DND-41 (cell line): ENCODE results near the gene TYW1B.
"Not testable (repeated sequence)": the region's sequence is repeated elsewhere in the genome, so short reads cannot be mapped to it uniquely, and the experiment has no call there.

Source experiments
- ATAC-seq: fragments of 200-7000 bp; cut with Tn5 transposase; 3 replicates; pipeline ENCODE4 v1.9.1; 2021; ENCODE audit warnings: low read depth; ENCODE audit not compliant: insufficient read depth
- DNase-seq: peaks from one replicate; pipeline ENCODE4 v3.0.0-alpha.2; 2020
- H2AFZ ChIP-seq: 2 replicates; pipeline ENCODE4 v1.6.0; 2012; ENCODE audit warnings: low read depth, low read length
- H3K27ac ChIP-seq: 2 replicates; pipeline ENCODE4 v1.5.1; 2012; ENCODE audit warnings: low read length, inconsistent platforms
- H3K27me3 ChIP-seq: fragments of 200-600 bp; sonication (generic); 2 replicates; pipeline ENCODE4 v1.6.0; 2012; ENCODE audit warnings: low read length, mild to moderate bottlenecking, inconsistent platforms; ENCODE audit not compliant: insufficient read depth, poor library complexity
- H3K36me3 ChIP-seq: 2 replicates; pipeline ENCODE4 v1.5.1; 2012; ENCODE audit warnings: low read length, inconsistent platforms; ENCODE audit not compliant: insufficient read depth
- H3K4me1 ChIP-seq: 2 replicates; pipeline ENCODE4 v1.5.1; 2012; ENCODE audit warnings: mild to moderate bottlenecking, low read length; ENCODE audit not compliant: insufficient read depth
- H3K4me2 ChIP-seq: 2 replicates; pipeline ENCODE4 v1.6.0; 2012; ENCODE audit warnings: mild to moderate bottlenecking, moderate library complexity, low read length, inconsistent platforms; ENCODE audit not compliant: insufficient read depth
- H3K4me3 ChIP-seq, 2 experiments: fragments of 200-600 bp in 1 of 2; shearing (Covaris generic) in 1 of 2; 2 replicates each; pipeline ENCODE4 v1.5.1; 2012 to 2016; ENCODE audit warnings: inconsistent platforms in 2 of 2, low read length in 2 of 2, mild to moderate bottlenecking in 2 of 2, low read depth in 1 of 2, moderate library complexity in 1 of 2
- H3K79me2 ChIP-seq: 2 replicates; pipeline ENCODE4 v1.6.0; 2012; ENCODE audit warnings: low read length, inconsistent platforms; ENCODE audit not compliant: insufficient read depth
- H3K9ac ChIP-seq: 2 replicates; pipeline ENCODE4 v1.6.0; 2012; ENCODE audit warnings: low read depth, mild to moderate bottlenecking, inconsistent platforms, low read length, moderate library complexity
- H3K9me3 ChIP-seq: 2 replicates; pipeline ENCODE4 v1.5.1; 2012; ENCODE audit warnings: low read length, moderate library complexity, mild to moderate bottlenecking, inconsistent platforms; ENCODE audit not compliant: insufficient read depth, severe bottlenecking
- H4K20me1 ChIP-seq: 2 replicates; pipeline ENCODE4 v1.6.0; 2012; ENCODE audit warnings: low read length; ENCODE audit not compliant: insufficient read depth
- EZH2 ChIP-seq: IDR thresholded peaks from 3 replicates; pipeline ENCODE4 v1.6.1; 2012; ENCODE audit warnings: borderline replicate concordance, low read depth, mild to moderate bottlenecking, moderate library complexity, low read length, inconsistent platforms; ENCODE audit not compliant: severe bottlenecking
- TF ChIP-seq, protein P1 (sequence below): IDR thresholded peaks from 2 replicates; pipeline ENCODE4 v1.5.1; 2012; ENCODE audit warnings: borderline replicate concordance, low read length, moderate library complexity, mild to moderate bottlenecking; ENCODE audit not compliant: poor library complexity, severe bottlenecking; ENCODE audit errors: extremely low read depth

Gene TYW1B

DNA sequence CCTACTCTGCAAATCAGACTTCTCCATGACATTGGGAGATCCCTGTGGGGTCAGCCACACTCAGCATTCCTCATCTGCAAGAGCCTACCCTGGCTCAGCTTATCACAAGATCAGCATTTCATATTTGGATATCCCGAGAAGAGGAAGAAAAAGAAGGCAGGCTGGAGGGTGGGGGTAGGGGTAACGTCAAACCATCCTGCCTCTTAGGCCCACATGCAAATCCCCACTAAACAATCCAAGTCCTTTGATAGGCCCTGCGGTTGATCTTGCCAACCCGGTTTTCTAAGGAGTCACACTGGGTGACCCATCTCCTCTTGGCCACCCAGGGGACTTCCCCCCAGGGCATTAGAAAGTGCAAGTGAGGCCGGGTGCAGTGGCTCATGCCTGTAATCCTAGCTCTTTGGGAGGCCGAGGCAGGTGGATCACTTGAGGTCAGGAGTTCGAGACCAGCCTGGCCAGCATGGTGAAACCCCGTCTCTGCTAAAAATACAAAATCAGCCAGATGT, 287.8 kb downstream of the TYW1B start:
- H2AFZ ChIP-seq: no peak overlapping the region
- no peak for DNase-seq
- H3K4me3 ChIP-seq: no peak overlapping the region
- no peak overlapping the region for H3K27ac ChIP-seq
- H3K27me3 ChIP-seq: no peaks in the 10 kb centered on the region
- no peaks in the 10 kb centered on the region for H3K36me3 ChIP-seq
- H3K4me1 ChIP-seq: peaks cover 4% of the 10 kb centered on the region; the same call in 1 of the 2 replicates
- no peaks in the 10 kb centered on the region for H3K9me3 ChIP-seq
- TF ChIP-seq, protein P1, sequence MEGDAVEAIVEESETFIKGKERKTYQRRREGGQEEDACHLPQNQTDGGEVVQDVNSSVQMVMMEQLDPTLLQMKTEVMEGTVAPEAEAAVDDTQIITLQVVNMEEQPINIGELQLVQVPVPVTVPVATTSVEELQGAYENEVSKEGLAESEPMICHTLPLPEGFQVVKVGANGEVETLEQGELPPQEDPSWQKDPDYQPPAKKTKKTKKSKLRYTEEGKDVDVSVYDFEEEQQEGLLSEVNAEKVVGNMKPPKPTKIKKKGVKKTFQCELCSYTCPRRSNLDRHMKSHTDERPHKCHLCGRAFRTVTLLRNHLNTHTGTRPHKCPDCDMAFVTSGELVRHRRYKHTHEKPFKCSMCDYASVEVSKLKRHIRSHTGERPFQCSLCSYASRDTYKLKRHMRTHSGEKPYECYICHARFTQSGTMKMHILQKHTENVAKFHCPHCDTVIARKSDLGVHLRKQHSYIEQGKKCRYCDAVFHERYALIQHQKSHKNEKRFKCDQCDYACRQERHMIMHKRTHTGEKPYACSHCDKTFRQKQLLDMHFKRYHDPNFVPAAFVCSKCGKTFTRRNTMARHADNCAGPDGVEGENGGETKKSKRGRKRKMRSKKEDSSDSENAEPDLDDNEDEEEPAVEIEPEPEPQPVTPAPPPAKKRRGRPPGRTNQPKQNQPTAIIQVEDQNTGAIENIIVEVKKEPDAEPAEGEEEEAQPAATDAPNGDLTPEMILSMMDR: no peak
- no peak for TF ChIP-seq EZH2
- H3K79me2 ChIP-seq: no peaks in the 10 kb centered on the region
- H4K20me1 ChIP-seq: no peaks in the 10 kb centered on the region
- H3K4me2 ChIP-seq: no peak overlapping the region
- no peak overlapping the region for H3K9ac ChIP-seq
- ATAC-seq: no peak

- H3K4me2 ChIP-seq: no peak overlapping the region
- H4K20me1 ChIP-seq: no peaks in the 10 kb centered on the region
- no peaks in the 10 kb centered on the region for H3K79me2 ChIP-seq
- peaks cover 4% of the 10 kb centered on the region; the same call in 1 of the 2 replicates for H3K4me1 ChIP-seq
- no peaks in the 10 kb centered on the region for H3K9me3 ChIP-seq
- H2AFZ ChIP-seq: no peak overlapping the region
- H3K27me3 ChIP-seq: no peaks in the 10 kb centered on the region
- no peaks in the 10 kb centered on the region for H3K36me3 ChIP-seq
- TF ChIP-seq, protein P1: no peak
- no peak for TF ChIP-seq EZH2
- no peak for DNase-seq
- no peak for ATAC-seq
- no peak overlapping the region for H3K27ac ChIP-seq
- no peak overlapping the region for H3K4me3 ChIP-seq
- no peak overlapping the region for H3K9ac ChIP-seq
Measured at GRCh38 chr7:72539702-72540101, 288.3 kb downstream of the TYW1B start.

DNA sequence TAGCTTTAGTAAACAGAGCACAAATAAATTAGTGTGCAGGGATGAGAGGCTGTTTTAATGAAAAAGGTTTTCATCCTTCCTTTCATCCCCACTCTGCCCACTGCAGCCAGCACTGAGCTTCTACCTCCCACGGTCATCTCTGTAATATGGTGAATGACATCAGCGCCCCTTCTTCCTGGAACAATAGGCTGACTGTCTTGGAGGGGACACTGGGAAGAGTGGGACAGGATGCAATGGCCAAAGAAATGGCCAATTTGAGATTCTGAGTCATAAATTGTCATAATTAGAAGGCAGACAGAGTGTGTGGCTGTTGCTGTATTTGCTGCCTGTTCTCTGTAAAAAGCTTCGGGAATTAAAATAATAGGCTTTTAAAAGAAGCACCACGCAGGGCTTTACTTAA, 289.1 kb downstream of the TYW1B start:
- no peak overlapping the region for H3K27ac ChIP-seq
- H4K20me1 ChIP-seq: no peaks in the 10 kb centered on the region
- H3K4me3 ChIP-seq: no peak overlapping the region
- H3K9me3 ChIP-seq: no peaks in the 10 kb centered on the region
- DNase-seq (no peak), ATAC-seq (no peak)
- no peaks in the 10 kb centered on the region for H3K79me2 ChIP-seq
- no peak overlapping the region for H3K9ac ChIP-seq
- H3K27me3 ChIP-seq: no peaks in the 10 kb centered on the region
- no peaks in the 10 kb centered on the region for H3K36me3 ChIP-seq
- H3K4me2 ChIP-seq: no peak overlapping the region
- H3K4me1 ChIP-seq: peaks cover 4% of the 10 kb centered on the region; the same call in 1 of the 2 replicates
- H2AFZ ChIP-seq: no peak overlapping the region
- TF ChIP-seq EZH2: no peak
- TF ChIP-seq, protein P1: no peak

- Histone ChIP-seq H3K36me3 (no peaks in the 10 kb centered on the region), H3K4me2 (no peak overlapping the region), H3K9me3 (no peaks in the 10 kb centered on the region), H3K4me3 (no peak overlapping the region), H3K27me3 (no peaks in the 10 kb centered on the region), H3K4me1 (peaks cover 4% of the 10 kb centered on the region; the same call in 1 of the 2 replicates), H3K27ac (no peak overlapping the region), H4K20me1 (no peaks in the 10 kb centered on the region), H2AFZ (no peak overlapping the region), H3K9ac (no peak overlapping the region), H3K79me2 (no peaks in the 10 kb centered on the region)
- ATAC-seq (no peak), DNase-seq (no peak)
- no peak for TF ChIP-seq EZH2
- TF ChIP-seq, protein P1: no peak
Measured at GRCh38 chr7:72538147-72538546, 289.9 kb downstream of the TYW1B start.

DNA sequence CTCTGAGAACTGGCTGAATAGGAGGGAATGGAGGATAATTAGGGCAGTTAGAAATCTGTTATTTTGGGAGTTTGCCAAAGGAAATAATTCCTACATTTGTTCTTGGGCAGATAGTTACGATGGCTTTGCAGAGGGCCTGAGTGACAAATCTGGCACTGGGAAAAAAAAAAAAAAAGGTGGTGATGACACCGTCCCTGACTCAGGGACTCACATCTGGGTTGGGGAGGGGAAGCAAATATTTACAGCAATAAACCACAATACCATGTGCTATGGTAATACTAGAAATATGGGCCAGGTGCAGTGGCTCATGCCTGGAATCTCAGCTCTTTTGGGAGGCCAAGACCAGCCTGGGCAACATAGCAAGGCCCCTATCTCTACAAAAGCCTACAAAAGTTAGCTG, 292.0 kb downstream of the TYW1B start:
- H4K20me1 ChIP-seq, H3K36me3 ChIP-seq, DNase-seq, H3K27me3 ChIP-seq, H3K4me2 ChIP-seq, H3K9ac ChIP-seq, H3K4me1 ChIP-seq, H3K27ac ChIP-seq, H2AFZ ChIP-seq, H3K9me3 ChIP-seq, H3K4me3 ChIP-seq, H3K79me2 ChIP-seq: not testable (repeated sequence)
- peak; percentile 71 for ATAC-seq
